Fibroblast of the aortic adventitia (primary cell): ENCODE measurements around the gene CTIF. TPM values are rescaled to one million over a fixed set of nuclear protein-coding genes. Genes with fewer than 3 reads are reported as not detected.

ENCODE experiments used
- DNase-seq: peaks from one replicate; pipeline ENCODE4 v3.0.0-alpha.2; 2010; ENCODE audit warnings: low read depth
- H3K4me3 ChIP-seq: 2 replicates; pipeline ENCODE4 v1.5.1; 2011; ENCODE audit warnings: low read depth, mild to moderate bottlenecking, control low read depth, low read length, moderate library complexity
- total RNA-seq: library from RNA; depleted of rRNA; stranded (reverse); fragments of >200 nt; gene quantifications from 2 replicates; pipeline ENCODE4 v1.2.3, GENCODE V29; 2012; ENCODE audit warnings: low replicate concordance
- TF ChIP-seq, protein P1 (sequence below): IDR thresholded peaks from 2 replicates; pipeline ENCODE4 v1.5.1; 2011; ENCODE audit warnings: mild to moderate bottlenecking, low read length, control low read depth, inconsistent platforms; ENCODE audit not compliant: insufficient read depth

CTIF gene
- total RNA-seq, 1 donor: 29.0 TPM

DNA sequence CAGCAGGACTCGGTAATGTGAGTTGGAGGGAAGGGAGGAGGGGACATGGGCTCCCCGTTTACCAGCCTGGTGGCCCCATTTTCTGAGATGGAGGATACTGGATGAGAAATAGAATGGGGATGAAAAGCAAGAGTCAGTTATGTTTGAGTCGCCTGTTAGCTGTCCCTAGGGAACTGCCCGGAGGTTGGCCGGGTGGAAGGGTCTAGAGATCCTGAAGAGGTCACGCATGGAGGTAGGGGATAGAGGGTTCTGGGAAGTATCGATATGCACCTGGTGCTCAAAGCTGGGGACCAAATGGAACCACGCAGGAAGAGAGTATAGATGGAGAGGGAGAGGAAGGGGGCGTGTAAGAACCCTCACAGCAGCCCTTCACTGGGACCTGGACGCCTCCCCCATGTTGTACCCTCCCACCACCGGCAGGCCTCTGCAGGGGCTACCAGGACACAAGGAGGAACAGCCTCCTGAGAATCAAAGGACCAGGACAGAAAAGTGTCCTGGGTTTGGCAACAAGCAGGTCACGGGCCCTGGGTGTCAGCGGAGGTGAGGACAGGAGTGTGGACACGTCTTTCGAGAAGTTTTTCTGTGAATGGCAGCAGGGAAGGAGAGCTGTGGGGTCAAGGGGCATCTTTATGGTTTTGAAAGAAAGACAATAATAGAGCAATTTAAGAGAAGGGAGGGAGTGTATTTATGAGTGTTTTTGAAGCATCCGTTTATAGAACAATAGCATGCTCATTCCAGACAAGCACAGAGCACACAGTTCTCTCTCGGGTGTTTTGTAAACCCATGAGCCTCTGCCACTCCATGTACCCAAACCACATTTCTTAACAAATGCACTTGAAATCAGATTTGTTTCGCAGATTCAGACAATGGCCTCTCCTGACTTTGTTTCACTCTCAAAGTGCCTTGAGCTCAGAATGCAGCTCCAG is 279.8 kb downstream of the CTIF start:
- no peak for DNase-seq
- no peak overlapping the region for H3K4me3 ChIP-seq

DNA sequence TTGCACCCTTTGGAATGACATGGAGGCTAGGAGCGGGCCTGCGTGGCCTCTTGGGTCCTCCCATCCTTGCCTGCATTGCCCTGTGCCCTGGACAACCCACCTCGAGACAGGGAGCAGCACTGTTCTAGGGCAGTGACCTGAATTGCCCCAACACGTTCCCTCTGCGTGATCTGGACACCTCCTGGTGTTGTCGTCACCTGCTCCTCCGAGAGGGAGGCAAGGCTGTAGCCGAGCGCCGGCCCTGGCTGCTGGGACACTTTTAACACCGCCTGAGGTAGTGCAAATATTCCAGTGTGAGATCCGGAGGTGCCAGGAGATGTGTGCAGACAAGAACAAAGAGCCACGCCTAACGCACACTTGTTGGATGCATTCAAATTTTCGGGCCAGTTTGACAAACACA is 280.4 kb downstream of the CTIF start:
- TF ChIP-seq, protein P1, sequence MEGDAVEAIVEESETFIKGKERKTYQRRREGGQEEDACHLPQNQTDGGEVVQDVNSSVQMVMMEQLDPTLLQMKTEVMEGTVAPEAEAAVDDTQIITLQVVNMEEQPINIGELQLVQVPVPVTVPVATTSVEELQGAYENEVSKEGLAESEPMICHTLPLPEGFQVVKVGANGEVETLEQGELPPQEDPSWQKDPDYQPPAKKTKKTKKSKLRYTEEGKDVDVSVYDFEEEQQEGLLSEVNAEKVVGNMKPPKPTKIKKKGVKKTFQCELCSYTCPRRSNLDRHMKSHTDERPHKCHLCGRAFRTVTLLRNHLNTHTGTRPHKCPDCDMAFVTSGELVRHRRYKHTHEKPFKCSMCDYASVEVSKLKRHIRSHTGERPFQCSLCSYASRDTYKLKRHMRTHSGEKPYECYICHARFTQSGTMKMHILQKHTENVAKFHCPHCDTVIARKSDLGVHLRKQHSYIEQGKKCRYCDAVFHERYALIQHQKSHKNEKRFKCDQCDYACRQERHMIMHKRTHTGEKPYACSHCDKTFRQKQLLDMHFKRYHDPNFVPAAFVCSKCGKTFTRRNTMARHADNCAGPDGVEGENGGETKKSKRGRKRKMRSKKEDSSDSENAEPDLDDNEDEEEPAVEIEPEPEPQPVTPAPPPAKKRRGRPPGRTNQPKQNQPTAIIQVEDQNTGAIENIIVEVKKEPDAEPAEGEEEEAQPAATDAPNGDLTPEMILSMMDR: no peak
- no peak overlapping the region for H3K4me3 ChIP-seq
- DNase-seq: no peak

More for the DNA sequence above, 279.8 kb downstream of the CTIF start:
- TF ChIP-seq, protein P1: no peak

DNA sequence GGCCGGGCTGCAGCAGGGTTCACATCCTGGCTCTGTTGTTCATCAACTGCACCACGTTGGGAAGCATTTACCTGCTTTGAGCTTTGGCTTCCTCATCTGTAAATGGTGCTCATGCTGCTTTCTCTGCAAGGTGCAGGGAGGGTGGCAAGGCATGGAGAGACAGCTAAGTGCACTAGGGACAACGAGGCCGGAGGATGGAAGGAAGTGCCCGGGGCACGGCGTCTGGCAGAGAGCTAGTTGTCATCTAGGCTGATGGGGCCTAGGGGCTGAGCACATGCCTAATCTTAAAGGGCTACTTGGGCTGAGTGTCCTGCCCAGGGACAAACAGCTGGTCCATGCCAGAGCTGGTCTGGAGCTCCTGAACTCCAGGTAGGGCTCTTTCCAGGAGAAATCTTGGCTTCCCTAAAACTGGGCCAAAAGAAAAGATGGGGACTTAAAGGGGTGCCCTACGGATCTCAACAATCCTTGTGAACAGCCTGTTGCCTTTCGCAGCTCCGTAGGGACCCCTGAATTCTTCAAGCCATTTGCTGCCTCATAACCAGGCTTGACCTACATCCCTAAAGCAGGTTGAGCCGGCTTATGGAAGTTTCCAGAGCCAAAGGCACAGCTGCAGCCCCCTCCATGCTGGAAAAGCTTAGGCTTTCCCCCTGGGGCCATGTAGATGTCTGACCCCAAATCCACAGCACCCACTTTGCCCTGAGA is 281.1 kb downstream of the CTIF start:
- TF ChIP-seq, protein P1: no peak
- no peak overlapping the region for H3K4me3 ChIP-seq
- DNase-seq: no peak

DNA sequence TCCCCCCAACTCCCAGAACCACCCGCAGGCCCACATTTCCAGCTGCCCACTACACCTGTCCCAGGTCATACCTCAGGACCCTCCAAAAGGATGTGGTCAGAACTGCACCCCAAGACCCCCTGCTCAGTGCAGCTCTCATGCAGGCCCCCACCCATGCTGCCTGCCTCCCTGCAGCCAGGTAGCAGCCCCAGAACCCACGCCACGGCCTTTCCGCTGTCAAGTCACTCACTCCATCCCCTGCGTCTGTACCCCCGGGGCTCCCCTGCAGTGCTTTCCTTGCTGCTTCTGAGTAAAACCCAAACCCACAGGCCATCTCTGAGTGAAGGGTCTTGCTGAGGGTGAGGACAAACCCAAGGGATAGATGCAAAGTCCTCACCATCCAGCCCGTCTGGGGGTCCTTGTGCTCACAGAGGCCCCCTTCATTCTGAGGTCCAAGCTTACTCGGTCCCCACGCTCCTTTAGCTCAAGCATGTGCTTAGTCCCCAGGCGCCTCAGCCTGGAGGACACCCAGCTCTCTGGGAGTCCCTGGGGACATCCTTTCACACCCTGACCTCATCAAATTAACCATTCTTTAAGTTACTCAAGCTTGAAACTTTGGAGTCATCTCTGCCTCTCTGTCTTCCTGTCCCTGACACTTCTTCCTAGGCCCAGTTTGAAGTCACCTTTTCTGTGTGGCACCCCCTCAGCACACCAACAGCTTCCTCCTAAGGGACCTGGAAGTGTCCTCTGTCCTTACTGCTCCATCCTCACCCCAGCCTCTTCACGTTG is 281.8 kb downstream of the CTIF start:
- no peak overlapping the region for H3K4me3 ChIP-seq
- TF ChIP-seq, protein P1: no peak
- no peak for DNase-seq

DNA sequence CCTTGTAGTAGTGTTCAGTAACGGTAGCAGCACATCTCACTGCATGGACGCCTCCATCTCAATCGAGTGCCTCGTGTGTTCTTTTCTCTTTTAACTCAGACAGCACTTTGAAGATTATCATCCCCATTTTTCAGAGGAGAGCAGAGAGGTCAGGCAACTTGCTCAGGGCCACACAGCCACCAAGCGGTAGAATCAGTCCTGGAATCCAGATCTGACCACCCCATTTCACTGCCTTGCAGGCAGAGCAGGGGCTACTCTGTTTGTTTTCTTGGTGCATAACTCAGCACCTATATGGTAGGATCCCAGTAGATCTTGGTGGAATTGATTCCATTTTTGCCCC is 282.4 kb downstream of the CTIF start:
- DNase-seq: no peak
- TF ChIP-seq, protein P1: no peak
- no peak overlapping the region for H3K4me3 ChIP-seq

DNA sequence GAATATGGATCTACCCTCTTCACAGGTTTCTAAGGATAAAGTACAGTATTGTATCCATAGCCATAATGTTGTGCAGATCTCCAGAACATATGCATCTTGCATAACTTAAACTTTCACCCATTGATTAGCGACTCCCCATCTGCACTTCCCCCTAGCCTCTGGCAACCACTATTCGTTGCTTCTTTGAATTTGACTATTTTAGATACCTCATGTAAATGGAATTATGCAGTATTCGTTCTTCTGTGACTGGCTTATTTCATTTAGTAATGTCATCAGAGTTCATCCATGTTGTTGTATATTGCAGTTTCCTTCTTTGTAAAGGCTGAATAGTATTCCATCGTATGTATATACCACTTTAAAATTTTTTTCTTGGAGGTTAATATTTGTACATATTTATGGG is 283.0 kb downstream of the CTIF start:
- TF ChIP-seq, protein P1: no peak
- no peak for DNase-seq
- H3K4me3 ChIP-seq: no peak overlapping the region
